Stomach (tissue), 4 donors: ENCODE results near the gene THSD7B.

Experiments
- CTCF ChIP-seq, 7 experiments: fragments of 450-650 bp in 4 of 7; fragments of 200-600 bp in 3 of 7; sonication (generic) in 3 of 7; IDR thresholded peaks; one replicate each; pipeline ENCODE4 v1.5.1; 2016 to 2019; ENCODE audit warnings: antibody characterized with exemption in 7 of 7, control low read depth in 2 of 7, mild to moderate bottlenecking in 1 of 7
- POLR2A ChIP-seq, 4 donors: fragments of 450-650 bp; IDR thresholded peaks; one replicate each; pipeline ENCODE4 v1.6.1; 2016; ENCODE audit warnings: antibody characterized with exemption in 4 of 4, control low read depth in 2 of 4, mild to moderate bottlenecking in 1 of 4, moderate library complexity in 1 of 4
- POLR2AphosphoS5 ChIP-seq, 3 donors: sonication (generic); formaldehyde crosslinking; IDR thresholded peaks; one replicate each; pipeline ENCODE4 v1.6.1; 2016; ENCODE audit warnings: antibody characterized with exemption in 3 of 3

- no peak for TF ChIP-seq POLR2A (IDR thresholded peaks at IDR 0.05)
- TF ChIP-seq CTCF (IDR thresholded peaks at IDR 0.05): no peak
- no peak for TF ChIP-seq POLR2AphosphoS5 (IDR thresholded peaks at IDR 0.05)
Measured at GRCh38 chr2:137168552-137168951, 403.2 kb downstream of the THSD7B start.
